Lower leg skin (tissue), 4 donors: ENCODE measurements around the gene TPM4. TPM values are rescaled to one million over a fixed set of nuclear protein-coding genes. Genes with fewer than 3 reads are reported as not detected.
A peak's percentile ranks its signal among the peaks of the same experiment; 100 is the strongest.

ENCODE experiments used
- DNase-seq, 2 donors: peaks; one replicate each; pipeline ENCODE4 v3.0.0-alpha.2; 2019; ENCODE audit warnings: low spot score in 2 of 2
- H3K4me3 ChIP-seq: fragments of 200-600 bp; sonication (generic); 2 replicates; pipeline ENCODE4 v1.5.1; 2017; ENCODE audit warnings: mild to moderate bottlenecking, low read depth; ENCODE audit not compliant: poor library complexity, severe bottlenecking
- POLR2A ChIP-seq, 2 donors: fragments of 450-650 bp; IDR thresholded peaks; one replicate each; pipeline ENCODE4 v1.6.1; 2016 to 2017; ENCODE audit warnings: antibody characterized with exemption in 2 of 2, mild to moderate bottlenecking in 1 of 2, moderate library complexity in 1 of 2
- WGBS, 2 donors: methylation state at CpG; one replicate each; pipeline ENCODE4 v1.1.5; 2018; 5-methylcytosine and 5-hydroxymethylcytosine counted together
- intact Hi-C: fragments of 100-400 bp; cut with DNase I; formaldehyde crosslinking; loops from one replicate; pipeline ENCODE4 v1.15.0; 2023; ENCODE audit warnings: low total_unique reads
- total RNA-seq, 4 donors: library from RNA; depleted of rRNA; stranded (reverse); fragments of >200 nt; gene quantifications; one replicate each; pipeline ENCODE4 v1.1.0, GENCODE V29; 2016
- TF ChIP-seq, protein P1 (sequence below), 3 donors: fragments of 450-650 bp; IDR thresholded peaks; one replicate each; pipeline ENCODE4 v1.5.1; 2016; ENCODE audit warnings: antibody characterized with exemption in 3 of 3, mild to moderate bottlenecking in 3 of 3, moderate library complexity in 2 of 3

TPM4 gene
- total RNA-seq, 4 donors from 2014 or later = 217 to 303 (median 267) TPM

DNA sequence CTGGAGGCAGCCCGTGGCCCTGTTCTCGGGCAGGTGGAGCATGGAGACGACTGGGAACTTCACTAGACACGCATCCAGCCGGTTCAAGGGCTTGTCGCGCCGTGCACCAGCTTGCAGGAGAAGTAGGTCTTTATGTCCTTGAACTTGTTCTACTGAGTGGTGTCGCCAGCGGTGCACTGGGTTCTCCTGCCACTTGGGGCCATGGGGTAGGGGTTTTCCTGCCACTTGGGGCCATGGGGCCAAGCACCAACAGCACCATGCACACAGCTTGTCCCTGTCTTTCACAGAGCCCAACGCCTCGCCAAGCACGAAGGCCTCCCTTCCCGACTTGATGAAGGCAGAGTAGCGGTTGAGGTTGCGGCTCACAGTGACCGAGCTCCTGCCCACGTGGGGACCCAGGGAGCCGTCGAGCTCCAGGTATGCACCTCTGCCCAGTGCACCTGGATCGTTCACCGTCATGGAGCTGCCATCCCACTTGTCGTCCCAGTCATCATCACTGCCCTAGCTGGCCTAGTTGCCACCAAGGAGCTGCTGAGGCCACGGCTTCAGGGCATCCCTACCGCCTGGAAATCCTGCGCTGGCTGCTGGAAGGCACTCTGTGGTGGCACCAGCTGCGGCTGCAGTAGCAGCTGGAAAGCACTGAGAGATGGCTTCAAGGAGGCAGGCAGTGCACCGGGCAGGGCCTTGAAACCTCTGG is 40.5 kb upstream of the TPM4 start:
- no peak overlapping the region for H3K4me3 ChIP-seq
- DNase-seq = peak in 1 of 2 donors; percentile 84
- intact Hi-C loops = no loop called here
- TF ChIP-seq, protein P1, sequence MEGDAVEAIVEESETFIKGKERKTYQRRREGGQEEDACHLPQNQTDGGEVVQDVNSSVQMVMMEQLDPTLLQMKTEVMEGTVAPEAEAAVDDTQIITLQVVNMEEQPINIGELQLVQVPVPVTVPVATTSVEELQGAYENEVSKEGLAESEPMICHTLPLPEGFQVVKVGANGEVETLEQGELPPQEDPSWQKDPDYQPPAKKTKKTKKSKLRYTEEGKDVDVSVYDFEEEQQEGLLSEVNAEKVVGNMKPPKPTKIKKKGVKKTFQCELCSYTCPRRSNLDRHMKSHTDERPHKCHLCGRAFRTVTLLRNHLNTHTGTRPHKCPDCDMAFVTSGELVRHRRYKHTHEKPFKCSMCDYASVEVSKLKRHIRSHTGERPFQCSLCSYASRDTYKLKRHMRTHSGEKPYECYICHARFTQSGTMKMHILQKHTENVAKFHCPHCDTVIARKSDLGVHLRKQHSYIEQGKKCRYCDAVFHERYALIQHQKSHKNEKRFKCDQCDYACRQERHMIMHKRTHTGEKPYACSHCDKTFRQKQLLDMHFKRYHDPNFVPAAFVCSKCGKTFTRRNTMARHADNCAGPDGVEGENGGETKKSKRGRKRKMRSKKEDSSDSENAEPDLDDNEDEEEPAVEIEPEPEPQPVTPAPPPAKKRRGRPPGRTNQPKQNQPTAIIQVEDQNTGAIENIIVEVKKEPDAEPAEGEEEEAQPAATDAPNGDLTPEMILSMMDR (IDR thresholded peaks at IDR 0.05) = no peak
- no peak for TF ChIP-seq POLR2A (IDR thresholded peaks at IDR 0.05)
- WGBS, 2 donors = 84 to 89% methylated on average over 26 to 28 of the region's 28 CpGs

DNA sequence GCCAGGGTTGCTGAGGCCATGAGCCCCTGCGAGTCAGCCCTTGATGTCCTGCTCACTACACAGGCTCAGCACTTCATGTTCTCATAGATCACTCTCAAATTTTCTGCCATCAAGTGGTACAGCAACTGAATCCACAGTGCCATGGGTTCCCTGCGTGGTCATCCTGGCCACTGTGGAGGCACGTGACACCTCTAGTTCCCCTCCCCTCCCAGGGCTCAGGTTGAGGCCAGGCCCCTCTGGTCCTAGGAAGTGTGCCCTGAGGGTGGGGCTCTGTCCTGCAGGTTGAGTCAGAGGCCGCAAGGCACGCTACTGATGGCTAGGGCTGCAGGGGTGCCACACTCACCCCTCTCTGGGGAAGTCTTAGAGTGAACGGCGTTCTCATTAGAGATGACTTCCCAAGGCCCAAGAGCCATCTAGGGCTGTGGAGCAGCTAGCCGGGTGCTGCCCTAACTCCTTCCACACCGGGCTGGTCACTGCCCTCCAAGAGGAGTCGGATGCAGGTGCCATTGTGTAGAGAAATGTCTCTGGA is 39.8 kb upstream of the TPM4 start:
- TF ChIP-seq, protein P1 (IDR thresholded peaks at IDR 0.05) = no peak
- no peak for TF ChIP-seq POLR2A (IDR thresholded peaks at IDR 0.05)
- H3K4me3 ChIP-seq = no peak overlapping the region
- WGBS, 2 donors = 80 to 81% methylated on average over 9 to 10 of the region's 10 CpGs
- no peak for DNase-seq
- intact Hi-C loops = no loop called here

DNA sequence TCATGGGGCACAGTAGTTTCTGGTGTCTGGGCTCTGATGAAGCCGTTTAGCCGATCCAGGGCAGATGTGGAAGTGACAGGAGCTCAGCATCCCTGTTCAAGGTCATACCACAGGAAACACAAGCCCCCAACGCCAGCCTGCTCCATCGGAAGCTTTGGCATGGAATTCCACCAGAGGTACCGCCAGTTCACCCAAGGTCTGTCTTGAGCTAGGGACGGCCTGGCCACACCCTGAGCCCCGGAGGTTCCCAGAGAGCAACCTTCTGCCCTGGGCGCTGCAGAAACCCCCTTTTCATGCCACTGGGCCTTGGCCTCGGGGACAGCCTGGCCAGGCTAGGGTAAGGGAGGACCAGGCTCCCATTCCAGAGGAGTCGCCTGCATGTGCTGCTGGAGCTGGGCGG is 39.4 kb upstream of the TPM4 start:
- 69 to 73% methylated on average over 9 of the region's 11 CpGs for WGBS, 2 donors
- TF ChIP-seq POLR2A (IDR thresholded peaks at IDR 0.05) = no peak
- TF ChIP-seq, protein P1 (IDR thresholded peaks at IDR 0.05) = no peak
- no peak overlapping the region for H3K4me3 ChIP-seq
- DNase-seq = no peak
- intact Hi-C loops = no loop called here

DNA sequence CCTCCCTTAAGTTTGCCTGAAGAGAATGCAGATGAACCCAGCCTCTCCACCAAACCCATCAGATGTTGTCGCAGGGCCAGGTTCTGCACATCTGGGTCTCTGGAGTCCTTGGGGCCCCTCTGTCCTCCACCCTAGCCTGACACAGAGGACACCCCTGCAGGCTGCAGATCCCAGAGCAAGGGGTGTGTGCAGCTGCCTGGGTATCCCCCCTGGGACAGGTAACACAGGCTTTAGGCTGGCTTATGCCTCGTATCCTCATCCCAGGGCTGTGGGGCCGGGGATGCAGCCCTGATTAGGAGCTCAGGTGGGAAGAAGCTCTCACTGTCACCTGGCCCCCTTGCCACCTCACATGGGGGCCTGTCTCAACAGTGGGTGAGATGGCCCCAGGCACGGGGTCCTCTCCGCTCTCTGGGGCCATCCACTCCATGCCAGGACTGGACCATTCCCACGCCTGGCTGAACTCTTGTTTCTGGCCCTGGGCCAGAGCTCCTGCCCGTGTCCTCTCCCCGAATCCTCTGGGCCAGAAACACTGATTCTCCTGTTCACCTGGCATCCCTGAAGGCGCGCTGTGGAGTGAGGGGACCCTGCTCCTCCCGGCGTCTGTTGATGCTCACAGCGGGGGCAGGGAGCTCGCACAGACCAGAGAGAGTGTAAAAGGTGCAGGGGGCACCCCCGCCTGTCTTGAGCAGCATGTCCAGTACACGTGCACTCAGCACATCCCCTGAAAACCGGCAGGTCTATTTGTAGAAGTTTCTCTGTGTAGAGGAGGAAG is 38.7 kb upstream of the TPM4 start:
- peak in 1 of 2 donors; percentile 80 for DNase-seq
- 72 to 84% methylated on average over 16 to 17 of the region's 17 CpGs for WGBS, 2 donors
- intact Hi-C loops = no loop called here
- no peak overlapping the region for H3K4me3 ChIP-seq
- TF ChIP-seq POLR2A (IDR thresholded peaks at IDR 0.05) = no peak
- TF ChIP-seq, protein P1 (IDR thresholded peaks at IDR 0.05) = no peak

DNA sequence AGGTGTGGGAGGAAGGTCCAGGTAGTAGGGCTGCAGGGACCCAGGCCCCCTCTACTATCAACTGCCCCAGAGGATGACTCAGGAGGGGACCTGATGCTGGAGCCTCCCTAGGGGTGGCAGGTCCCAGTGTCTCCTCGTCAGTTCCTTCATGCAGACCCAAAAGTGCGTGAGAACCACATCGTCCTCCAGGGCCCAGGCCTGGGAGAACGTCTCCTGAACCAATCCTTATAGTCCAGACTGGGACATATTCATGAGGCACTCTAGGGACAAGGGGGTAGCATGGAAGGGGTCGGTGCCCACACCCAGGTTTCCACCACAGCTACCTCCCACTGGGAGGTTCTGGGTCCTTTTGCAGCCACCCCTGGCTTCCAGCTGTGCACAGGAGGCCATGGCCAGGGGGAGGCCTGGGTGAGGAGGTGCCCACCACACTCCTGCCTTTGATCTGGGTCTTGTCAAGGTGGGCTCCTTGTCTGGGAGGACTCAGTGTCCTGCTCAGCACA is 38.0 kb upstream of the TPM4 start:
- peak in 1 of 2 donors; percentile 58 for DNase-seq
- no peak for TF ChIP-seq POLR2A (IDR thresholded peaks at IDR 0.05)
- TF ChIP-seq, protein P1 (IDR thresholded peaks at IDR 0.05) = no peak
- H3K4me3 ChIP-seq = no peak overlapping the region
- intact Hi-C loops = no loop called here
- WGBS, 2 donors = 86% methylated on average over 5 of the region's 5 CpGs
